GM18858 (cell line): ENCODE measurements around the gene AKR1B15.
"Not testable (repeated sequence)": the region's sequence is repeated elsewhere in the genome, so short reads cannot be mapped to it uniquely, and the experiment has no call there.

Source experiments
- ATAC-seq: cut with Tn5 transposase; IDR thresholded peaks from one replicate; pipeline ENCODE4 v1.9.1; 2021; ENCODE audit not compliant: unreplicated experiment

The AKR1B15 gene

DNA sequence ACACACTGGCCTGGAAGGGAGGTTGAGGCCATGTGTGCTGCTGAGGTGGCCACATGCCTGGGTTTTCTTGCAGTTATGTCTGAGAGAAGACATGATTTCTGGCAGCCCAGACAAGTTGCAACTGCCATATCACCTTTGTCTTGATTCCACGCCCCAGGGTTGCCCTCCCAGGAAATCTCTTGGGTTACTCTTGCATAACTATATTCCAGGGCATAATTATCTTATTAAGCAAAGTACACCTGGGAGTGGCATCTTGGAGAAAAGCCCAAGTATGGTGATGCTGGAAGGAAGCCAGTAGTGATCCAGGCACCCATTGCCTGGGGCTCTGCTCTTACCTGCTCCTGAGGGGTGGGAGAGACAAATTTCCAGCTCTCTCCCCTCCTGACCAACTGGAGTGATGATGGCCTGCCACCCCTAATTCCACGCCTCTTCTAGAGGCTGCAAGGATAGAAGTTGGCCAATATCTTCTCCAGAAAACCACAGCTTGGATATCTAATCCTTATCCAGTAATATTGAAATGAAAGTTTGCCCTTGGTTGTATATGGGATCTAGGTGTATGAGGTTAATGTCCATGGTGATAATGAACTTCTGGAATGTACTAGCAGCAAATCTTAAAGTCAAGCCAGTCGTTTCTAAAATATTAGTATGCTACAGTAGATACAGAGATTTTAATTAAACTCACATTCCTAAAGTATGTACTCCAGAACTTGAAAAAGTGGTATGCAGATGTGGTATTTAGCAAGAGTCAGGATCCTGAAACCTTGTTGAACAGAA lies 16.5 kb upstream of the AKR1B15 start:
- no peak for ATAC-seq

DNA sequence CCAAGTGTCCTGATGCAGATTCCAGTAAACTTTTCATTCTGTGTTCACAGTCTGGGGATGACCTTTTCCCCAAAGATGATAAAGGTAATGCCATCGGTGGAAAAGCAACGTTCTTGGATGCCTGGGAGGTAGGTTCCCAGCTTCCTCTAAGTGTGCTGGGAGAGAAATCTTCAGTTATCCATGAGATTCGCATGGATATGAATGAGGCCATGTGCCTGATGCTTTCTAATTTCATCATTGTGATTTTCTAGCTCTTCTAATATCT lies 16.0 kb upstream of the AKR1B15 start:
- no peak for ATAC-seq

DNA sequence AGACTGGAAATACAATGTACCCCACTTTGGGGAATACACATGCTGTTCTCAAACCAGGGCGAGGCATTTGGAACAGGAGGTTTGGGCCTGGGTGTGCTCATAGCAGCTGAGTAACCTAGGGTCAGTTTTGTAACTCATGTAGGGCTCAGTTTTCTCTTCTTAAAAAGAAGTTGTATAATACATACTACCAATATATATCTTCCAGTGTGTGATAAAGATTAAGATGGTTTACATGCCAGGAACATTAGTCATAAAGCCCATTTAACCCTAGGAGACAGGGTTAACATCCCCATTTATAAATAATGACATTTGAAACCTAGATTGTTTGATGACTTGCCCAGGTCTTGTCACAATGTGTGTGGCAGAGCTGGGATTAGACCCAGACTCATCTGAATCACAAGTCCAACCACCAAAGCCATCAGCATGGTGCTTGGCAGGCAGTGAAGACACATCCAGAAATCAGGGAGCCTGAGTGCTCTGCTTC lies 15.6 kb upstream of the AKR1B15 start:
- no peak for ATAC-seq

DNA sequence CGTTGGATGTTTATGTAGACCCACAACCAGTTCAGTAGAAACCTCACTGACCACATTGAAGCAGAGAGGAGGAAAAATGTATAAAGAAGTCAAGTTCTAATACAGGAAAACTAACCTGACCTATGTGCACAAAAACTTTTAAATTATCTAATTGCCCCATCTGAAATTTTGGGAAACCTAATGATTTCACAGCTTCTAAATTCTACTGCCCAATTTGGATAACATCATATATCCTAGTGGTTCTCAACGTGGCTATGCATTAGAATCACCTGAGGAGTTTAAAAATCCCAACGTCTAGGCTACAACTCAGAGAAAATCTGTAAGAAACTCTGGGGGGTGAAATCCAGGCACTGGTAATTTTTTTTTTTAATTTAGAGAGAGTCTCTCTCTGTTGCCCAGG lies 14.3 kb upstream of the AKR1B15 start:
- no peak for ATAC-seq

DNA sequence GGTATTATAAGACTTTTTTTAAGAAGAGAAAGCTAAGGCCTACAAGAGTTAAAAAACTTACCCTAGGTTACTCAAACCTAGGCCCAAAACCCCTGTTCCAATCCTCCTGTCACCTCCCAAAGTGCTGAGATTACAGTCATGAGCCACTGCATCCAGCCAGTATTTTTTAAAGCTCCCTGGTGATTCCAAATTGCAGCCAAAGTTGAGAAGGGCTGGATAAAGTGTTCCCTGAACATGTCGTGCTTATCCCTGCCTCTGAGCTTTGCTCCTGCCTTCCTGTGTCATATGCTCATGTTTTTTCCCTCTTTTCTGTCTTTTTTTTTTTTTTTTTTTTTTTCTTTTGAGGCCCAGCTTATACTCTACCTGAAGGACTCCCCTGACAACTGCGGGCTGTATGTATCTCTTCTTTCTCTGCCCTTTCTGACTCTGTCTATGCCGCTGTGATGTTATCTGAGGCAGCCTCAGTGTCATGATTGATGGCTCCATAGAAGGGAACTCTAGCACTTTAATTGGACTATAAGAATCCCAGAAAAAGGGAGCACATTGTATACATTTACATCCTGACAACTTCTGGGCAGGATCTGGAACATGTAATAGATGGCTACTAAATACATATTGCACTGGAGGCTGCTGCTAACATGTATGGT lies 13.5 kb upstream of the AKR1B15 start:
- ATAC-seq: no peak

GRCh38 chr7:134535919-134536299 lies 13.0 kb upstream of the AKR1B15 start:
- no peak for ATAC-seq

- not testable (repeated sequence) for ATAC-seq
Observed at GRCh38 chr7:134536558-134536957, 12.4 kb upstream of the AKR1B15 start.

DNA sequence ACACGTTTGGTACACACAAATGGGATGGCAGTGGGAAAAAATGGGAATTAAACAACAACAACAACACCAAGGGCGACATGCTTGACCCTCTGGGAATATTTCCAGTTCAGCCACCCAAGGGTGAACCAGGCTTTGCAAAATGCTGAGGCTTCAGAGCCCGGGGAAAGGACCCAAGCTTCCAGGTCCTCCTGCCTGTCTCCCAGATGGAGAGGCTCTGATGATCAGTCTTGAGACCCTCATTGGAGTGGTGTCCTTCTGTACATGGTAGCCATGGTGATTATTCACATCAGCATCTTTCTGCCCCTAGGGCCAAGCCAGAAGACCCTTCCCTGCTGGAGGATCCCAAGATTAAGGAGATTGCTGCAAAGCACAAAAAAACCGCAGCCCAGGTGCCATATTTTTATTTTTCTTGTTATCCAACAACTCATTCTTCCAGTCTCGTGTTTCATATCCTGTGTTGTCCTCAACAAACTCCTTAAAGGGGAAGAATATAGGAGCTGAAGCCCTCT lies 11.6 kb upstream of the AKR1B15 start:
- not testable (repeated sequence) for ATAC-seq

DNA sequence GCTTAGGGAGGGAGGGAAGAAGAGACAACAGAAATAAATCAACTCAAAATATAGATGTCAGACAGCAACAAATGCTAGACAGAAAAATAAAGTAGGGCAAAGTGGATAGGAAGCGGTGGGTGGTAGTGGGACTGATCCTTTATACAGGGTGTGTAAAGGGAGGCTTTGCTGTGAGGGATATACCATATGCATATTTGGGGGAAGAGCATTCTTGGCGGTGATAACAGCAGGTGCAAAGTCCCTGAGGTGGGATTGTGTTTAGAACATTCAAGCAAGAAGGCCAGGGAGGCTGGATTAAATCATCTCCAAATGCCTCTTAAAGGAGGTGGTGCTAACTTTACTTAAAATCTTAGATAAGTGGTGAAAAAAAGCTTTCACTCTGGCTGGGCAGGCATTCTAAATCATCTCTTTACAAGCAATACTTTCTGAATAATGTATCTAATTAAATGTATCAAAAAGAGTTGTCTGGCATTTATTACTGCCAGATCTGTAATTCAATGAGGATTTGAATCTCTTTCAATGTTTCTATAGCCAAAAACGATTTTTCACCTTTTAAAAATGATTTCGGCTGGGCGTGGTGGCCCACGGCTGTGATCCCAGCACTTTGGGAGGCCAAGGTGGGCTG lies 9.4 kb upstream of the AKR1B15 start:
- ATAC-seq: no peak

GRCh38 chr7:134541501-134542194 lies 7.3 kb upstream of the AKR1B15 start:
- ATAC-seq: not testable (repeated sequence)

DNA sequence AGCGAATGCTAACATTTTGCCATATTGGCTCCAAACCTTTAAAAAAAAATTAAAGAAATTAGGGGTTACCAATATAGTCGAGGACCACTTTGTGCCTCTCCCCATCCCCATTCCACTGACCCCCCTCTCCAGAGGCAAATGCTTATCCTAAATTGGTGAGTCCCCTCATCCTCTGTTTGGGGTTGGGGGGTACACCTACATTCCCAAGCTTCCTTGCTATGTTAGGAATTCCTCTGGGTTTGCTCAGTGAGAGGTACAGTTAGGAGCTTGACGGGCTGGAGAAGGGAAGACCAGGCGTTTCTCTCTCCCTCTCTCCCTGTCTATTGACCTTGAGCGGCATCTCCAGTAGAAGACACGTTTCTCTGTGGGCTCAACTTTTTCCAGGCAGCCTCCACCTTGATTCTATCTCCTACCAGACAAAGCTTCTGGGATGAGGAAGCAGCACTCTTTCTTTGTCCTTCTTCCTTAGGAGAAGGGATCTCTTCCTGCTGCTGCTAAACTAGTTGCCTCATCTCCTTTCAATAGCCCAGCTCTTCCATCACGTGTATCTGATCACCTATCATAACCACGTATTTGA lies 6.6 kb upstream of the AKR1B15 start:
- no peak for ATAC-seq

DNA sequence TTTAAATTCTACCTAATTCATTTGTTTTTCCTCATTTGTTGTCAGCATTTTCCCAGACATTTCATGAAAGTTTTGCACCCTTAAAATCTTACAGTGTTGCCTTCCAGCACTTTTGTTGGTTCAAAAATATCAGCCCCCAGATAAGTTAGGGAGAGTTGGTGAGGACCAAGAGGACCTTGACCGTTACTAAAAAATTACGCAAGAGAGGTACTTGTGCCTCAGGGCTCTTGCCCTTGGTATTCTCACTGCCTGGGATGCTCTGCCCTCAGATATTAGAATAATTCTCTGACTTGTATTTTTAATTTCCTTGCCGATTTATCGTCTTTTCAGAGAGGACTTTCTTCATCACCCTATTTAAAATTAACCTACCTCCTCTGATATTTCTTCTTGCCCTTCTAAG lies 3.5 kb upstream of the AKR1B15 start:
- no peak for ATAC-seq

GRCh38 chr7:134545918-134546317 lies 3.0 kb upstream of the AKR1B15 start:
- ATAC-seq: no peak

GRCh38 chr7:134546955-134547354 lies 2.0 kb upstream of the AKR1B15 start:
- ATAC-seq: no peak

- ATAC-seq: peak; percentile 57
Observed at GRCh38 chr7:134547397-134548054, 1.4 kb upstream of the AKR1B15 start.

- no peak for ATAC-seq
Observed at GRCh38 chr7:134549366-134549765, 456 bp downstream of the AKR1B15 start.

DNA sequence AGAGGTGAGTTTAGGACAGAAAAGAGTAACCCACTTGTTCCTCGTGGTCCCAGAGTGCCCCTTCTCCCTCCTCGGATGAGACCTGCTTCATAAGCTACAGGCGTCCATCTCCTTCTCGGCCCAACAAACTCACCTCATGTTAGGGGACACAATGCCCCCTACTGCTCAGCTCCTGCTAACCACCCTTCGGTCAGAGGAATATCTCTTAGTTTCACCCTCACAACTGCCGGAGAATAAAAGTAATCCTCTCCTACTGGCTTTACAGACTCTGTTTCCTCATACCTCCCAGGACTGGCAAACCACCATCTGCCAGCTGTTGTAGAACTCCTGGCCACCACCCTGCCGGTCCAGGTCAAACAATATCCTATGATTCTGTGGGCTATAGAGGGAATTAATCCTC lies 3.2 kb downstream of the AKR1B15 start:
- no peak for ATAC-seq

DNA sequence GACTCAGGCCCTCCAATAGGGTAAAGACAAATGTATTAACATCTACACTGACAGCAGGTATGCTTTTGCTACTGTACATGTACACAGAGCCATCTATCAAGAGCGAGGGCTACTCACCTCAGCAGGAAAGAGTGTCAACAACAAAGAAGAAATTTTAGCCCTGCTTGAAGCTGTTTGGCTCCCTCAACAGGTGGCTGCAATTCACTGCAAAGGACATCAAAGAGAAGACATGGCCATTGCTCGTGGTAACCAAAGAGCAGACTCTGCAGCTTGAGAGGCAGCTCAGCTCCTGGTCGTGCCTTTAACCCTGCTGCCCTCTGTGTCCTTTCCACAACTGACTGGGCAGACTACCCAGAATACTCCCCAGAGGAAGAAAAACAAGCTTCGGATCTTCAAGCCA lies 5.1 kb downstream of the AKR1B15 start:
- ATAC-seq: no peak

DNA sequence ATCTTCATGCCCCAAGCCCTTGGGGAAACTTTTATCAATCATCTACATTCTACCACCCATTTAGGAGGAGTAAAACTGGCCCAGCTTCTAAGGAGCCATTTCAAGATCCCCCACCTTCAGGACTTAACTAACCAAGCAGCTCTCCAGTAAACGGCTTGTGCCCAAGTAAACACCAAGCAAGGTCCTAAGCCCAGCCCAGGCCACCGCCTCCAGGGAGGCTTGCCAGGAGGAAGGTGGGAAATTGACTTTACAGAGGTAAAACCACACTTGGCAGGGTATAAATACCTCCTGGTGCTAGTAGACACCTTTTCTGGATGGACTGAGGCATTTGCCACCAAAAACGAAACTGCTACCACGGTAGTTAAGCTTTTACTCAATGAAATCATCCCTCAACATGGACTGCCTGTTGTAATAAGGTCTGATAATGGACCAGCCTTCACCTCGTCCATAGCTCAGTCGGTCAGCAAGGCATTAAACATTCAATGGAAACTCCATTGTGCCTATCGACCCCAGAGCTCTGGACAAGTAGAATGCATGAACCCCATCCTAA lies 5.6 kb downstream of the AKR1B15 start:
- ATAC-seq: no peak

DNA sequence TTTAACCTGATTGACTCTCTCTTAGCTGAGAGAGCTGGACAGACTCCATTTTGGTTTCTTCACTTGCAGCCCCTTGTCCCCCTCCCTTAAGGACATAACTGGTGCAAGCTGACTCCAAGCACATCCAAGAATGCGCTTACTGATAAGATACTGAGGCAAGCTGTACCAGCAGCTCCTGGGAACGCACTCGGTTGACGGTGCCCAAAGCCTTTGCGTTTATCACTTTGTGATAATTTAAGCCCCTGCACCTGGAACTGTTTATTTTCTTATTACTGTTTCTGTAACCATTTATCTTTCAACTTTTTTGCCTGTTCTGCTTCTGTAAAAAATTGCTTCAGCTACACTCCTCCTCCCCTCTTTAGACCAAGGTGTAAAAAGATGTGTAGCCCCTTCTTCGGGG lies 8.5 kb downstream of the AKR1B15 start:
- ATAC-seq: no peak
